Embryonic facial prominence (tissue), 1 donor: ENCODE data around the gene PDE11A.

Source experiments
- DNase-seq: peaks from one replicate; pipeline ENCODE4 v3.0.0-alpha.2; 2016; ENCODE audit errors: extremely low spot score

The PDE11A gene

GRCh38 chr2:177670791-177671535 is 401.6 kb downstream of the PDE11A start:
- DNase-seq = no peak

- DNase-seq = no peak
These were observed 402.8 kb downstream of the PDE11A start for GRCh38 chr2:177669625-177670330.

DNA sequence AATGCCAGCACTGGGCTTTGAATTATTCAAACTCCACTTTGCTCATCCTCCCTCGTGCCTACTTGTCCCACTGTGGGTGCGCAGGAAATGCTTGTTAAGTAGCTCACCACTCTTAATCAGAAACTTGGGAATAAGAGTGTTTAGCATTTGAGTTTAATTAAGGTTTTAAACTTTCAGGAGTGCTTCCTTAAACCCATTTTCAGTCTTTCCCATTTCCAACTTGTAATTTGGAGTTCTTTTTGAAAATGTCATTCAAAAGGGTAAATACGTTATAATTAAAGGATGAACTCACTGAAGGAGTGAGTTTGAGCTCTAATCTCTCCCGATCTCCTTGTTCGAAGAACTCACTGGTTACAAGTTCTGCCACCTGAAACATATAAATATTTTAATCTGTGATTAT is 403.4 kb downstream of the PDE11A start:
- DNase-seq = no peak

GRCh38 chr2:177668617-177669016 is 404.0 kb downstream of the PDE11A start:
- DNase-seq = no peak

DNA sequence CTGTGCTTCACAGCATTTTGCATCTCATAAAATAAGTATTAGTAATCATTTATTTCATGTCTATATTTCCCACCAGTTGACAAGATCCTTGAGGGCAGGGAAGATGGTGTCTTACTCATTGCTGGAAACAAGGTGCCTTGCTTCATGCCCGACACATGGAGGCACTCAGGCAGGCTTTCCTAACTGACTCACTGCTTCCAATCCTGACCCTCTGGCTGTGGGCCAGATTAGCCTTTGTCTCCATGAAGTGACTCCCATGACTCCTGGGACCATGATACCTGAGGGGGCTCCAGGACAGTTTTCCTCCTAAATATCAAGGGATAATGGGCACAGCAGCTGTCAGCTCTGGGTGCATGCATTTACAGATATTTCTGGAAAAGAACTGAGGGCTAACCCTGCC is 405.0 kb downstream of the PDE11A start:
- no peak for DNase-seq

DNA sequence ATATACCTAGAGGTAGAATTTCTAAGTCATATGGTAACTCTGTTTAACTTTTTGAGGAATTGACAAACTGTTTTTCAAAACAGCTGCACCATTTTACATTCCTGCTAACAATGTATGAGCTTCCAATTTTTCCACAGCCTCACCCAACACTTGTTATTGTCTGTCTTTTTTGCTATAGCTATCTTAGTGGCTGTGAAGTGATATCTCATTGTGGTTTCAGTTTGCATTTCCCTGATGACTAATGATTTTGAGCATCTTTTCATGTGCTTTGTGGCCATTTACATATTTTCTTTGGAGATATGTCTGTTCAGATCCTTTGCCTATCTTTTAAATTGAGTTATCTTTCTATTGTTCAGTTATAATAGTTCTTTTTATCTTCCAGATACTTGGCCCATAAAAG is 406.2 kb downstream of the PDE11A start:
- DNase-seq = no peak

GRCh38 chr2:177665948-177666347 is 406.6 kb downstream of the PDE11A start:
- DNase-seq = no peak

- DNase-seq = no peak
These were observed 407.2 kb downstream of the PDE11A start for GRCh38 chr2:177665328-177665727.

- DNase-seq = no peak
These were observed 409.7 kb downstream of the PDE11A start for GRCh38 chr2:177662895-177663294.

DNA sequence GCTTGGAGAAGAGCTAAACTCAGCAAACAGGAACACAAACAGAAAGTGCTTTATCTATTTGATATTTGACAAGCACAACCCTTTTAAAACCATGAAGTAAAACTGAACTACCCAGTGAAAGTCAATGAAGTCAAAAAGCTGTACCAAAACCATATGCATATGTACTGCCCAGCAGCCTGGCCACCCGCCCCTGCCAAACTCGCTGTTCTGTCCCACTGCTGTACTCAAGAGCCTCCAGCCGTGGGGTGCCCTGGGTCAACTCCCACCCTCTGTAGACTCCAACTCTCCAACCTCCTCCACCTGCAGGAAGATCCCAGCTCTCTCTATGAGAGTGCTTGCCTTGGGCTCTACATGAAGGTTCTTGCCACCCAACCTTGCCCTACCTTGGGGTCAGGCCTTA is 411.8 kb downstream of the PDE11A start:
- DNase-seq = no peak

DNA sequence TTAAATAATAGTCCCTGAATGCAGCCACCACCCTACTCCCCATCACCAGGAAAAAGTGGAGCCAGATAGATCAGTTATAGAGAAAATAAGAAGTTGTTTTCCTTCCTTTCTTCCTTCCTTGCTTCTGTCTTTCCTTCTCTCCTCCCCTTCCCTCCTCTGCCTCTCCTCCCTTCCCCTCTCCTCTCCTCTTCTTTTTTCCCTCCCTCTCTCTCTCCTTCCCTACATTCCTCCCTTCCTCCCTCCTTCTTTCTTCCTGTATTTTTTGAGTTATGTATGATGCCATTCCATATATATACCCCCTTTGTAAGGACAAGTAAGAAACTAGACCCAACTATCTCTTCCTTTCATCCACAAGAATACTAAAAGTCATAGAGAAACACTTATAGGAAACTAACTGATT is 414.3 kb downstream of the PDE11A start:
- no peak for DNase-seq

DNA sequence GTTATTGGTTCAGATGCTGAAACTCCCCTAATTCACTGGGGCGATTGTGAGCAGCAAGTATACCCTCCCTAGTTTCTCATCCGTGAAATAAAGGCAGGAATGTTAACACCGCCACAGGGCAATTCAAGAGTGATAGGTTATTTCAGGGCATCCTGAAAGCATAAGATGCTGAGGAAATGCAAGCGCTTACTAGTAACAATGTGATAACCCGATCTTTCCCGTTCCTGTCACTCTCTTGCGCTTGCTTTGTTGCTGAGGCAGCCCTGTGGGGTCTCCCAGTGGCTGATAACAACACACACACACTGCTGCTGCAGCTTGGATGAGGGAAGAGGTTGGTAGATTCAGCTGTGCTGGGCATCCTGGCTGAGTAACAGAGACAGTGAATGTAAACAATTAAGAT is 420.7 kb downstream of the PDE11A start:
- DNase-seq = no peak

DNA sequence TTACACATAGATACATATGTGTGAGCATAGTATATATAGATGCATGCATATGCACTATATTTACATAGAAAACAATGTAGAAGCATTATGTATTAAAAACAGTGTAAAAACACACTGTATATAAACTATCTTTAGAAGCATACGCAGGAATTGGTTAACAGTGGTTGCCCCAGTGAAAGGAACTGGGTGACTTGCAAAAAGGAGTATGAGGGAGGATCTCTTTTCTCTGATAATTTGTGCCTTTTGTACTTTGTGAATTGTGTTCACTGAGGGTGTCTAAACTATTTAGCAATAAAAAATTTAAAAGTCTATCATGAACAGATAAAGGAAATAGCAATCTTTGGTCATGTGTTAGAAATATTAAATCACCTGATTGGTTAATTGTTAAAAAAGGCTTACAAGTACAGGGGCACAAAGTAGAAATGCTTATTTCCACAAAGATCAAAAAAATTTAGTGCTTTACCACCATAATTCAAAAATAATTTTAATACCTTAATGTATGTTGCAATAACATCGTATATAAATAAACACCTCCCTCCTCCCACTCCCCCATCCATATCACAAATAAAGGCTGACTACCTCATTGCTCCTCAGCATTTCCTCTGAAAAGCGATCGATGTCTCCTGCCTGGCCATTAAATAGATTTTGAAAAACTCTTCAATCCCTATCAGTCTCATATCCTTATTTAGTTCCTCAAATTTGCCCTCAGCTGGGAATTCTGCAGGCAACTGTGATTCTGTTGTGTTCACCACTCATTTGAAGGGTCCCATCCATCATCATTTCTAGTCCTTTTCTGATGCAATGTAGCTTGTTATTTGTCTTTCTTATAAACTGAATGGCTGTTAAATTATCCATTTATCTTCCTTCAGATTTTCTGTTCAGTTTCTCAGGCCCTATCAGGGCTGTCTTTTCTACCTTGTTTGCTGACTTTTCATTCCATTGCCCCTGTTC is 422.7 kb downstream of the PDE11A start:
- no peak for DNase-seq

GRCh38 chr2:177646791-177647190 is 425.8 kb downstream of the PDE11A start:
- no peak for DNase-seq

- DNase-seq = no peak
These were observed 426.3 kb downstream of the PDE11A start for GRCh38 chr2:177646241-177646640.

GRCh38 chr2:177641331-177641730 is 431.2 kb downstream of the PDE11A start:
- no peak for DNase-seq

DNA sequence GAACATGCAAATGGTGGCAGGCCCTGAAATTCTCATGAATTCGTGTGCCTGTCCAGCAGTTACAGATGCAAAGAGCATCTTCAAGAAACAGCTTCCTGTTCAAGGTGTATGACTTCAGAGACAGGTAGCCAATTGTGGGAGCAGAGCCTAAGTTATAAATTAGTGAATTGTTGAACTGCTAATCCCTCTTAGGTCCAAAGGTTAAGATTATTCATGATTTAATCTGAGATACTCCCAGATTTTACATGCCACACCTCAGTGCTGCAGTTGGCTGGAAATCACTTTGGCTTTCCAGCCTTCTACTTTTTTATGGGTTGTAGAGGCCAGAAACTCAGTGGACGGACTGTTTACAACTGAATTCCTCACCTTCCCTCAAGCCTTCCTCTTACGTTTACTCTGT is 432.2 kb downstream of the PDE11A start:
- DNase-seq = no peak

GRCh38 chr2:177639262-177639914 is 433.2 kb downstream of the PDE11A start:
- no peak for DNase-seq

DNA sequence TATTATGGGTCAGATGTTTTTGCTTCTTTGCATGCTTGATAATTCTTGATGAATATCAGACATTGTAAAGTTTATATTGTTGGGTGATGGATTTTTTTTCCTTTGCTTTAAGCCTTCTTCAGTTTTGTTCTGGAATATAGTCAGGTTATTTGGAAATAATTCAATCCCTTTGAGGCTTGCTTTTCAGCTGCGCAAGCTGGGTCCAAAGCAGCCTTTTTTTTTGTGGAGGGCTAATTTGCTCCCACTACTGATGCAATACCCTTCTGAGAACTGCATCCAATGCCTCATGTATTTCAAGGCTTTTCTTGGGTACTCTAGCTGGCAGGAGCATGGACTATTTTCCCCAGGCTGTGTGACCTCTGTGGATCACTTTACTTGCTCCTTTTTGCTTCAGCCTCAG is 434.1 kb downstream of the PDE11A start:
- no peak for DNase-seq

GRCh38 chr2:177636672-177637071 is 435.9 kb downstream of the PDE11A start:
- no peak for DNase-seq

GRCh38 chr2:177635696-177636095 is 436.9 kb downstream of the PDE11A start:
- no peak for DNase-seq

DNA sequence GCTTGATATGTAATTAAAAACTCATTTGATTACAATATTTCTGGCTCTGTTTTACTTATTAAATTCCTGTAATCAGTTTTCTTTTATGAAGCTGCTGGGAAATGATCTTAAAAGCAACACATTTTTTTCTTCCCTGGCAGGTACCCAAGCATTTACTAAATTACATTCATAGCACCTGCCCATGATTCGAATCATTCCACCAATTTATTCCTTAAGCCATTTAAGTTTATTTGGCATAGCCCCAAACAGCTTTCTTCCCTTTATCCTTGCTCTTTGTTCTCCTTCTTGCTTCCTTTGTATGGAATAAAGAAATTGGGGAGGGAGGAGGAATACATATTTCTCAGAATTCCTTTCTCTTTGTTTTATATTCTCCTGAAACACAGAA is 438.7 kb downstream of the PDE11A start:
- no peak for DNase-seq
